HG03025 (cell line): ENCODE data around the gene ENOSF1.

ENCODE experiments used
- ATAC-seq: cut with Tn5 transposase; IDR thresholded peaks from one replicate; pipeline ENCODE4 v1.9.1; 2021; ENCODE audit warnings: mild to moderate bottlenecking, moderate library complexity; ENCODE audit not compliant: unreplicated experiment, low FRiP score

ENOSF1 gene

GRCh38 chr18:644395-645004, 67.9 kb downstream of the ENOSF1 start:
- no peak for ATAC-seq

- ATAC-seq: no peak
Observed at GRCh38 chr18:641224-641623, 71.2 kb downstream of the ENOSF1 start.

GRCh38 chr18:635171-635570, 77.3 kb downstream of the ENOSF1 start:
- no peak for ATAC-seq

- ATAC-seq: no peak
Observed at GRCh38 chr18:634551-635045, 77.8 kb downstream of the ENOSF1 start.

GRCh38 chr18:631560-631959, 80.9 kb downstream of the ENOSF1 start:
- no peak for ATAC-seq

GRCh38 chr18:629269-630150, 82.9 kb downstream of the ENOSF1 start:
- ATAC-seq: no peak

GRCh38 chr18:627231-627630, 85.2 kb downstream of the ENOSF1 start:
- ATAC-seq: no peak

- ATAC-seq: no peak
Observed at GRCh38 chr18:623761-624620, 88.4 kb downstream of the ENOSF1 start.

GRCh38 chr18:622289-622688, 90.1 kb downstream of the ENOSF1 start:
- no peak for ATAC-seq

GRCh38 chr18:621291-622043, 91.0 kb downstream of the ENOSF1 start:
- ATAC-seq: no peak
